LNCAP (cell line): ENCODE data around the gene LRRC72.

Experiments
- CTCF ChIP-seq: fragments of 450-650 bp; IDR thresholded peaks from 2 replicates; pipeline ENCODE4 v1.5.1; 2017; ENCODE audit warnings: mild to moderate bottlenecking

Gene LRRC72

GRCh38 chr7:16532272-16532671 lies 5.6 kb downstream of the LRRC72 start:
- TF ChIP-seq CTCF, result no peak

DNA sequence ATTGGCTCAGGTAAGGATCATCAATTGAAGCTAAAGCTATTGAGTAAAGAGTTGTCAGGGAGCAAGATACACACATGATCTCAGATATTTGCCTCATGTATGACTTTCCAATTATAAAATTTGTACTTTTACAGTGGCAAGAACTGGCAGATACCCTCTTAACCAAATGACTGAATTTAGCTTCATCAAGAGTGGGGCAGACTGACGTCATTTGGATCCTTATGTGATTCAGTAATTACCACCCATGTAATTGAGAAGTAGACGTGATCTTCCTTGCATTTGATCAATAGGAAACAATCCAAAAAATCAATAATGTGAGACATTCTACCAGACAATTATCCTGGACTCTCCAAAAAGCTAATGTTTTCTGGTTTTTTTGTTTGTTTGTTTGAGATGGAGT lies 8.9 kb downstream of the LRRC72 start:
- no peak for TF ChIP-seq CTCF

- no peak for TF ChIP-seq CTCF
Measured at GRCh38 chr7:16542401-16542800, 15.8 kb downstream of the LRRC72 start.

DNA sequence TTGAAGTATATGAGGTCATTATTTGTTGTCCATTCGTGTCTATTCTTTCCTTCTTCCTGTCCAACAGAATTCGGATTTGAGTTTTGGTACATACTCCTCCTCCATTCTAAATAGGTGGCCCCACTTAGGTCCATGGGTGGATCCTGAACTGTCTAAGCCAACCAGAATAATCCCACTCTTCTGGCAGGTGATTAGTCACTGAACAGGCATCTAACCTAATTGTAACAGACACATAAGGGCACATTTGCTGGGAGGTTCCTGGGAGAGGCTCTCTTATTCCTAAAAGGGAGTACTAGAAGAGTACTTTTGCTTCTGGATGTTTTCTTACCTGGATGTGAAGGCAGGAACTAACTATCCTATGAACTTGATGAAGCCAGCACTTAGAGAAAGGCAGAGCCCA lies 16.8 kb downstream of the LRRC72 start:
- no peak for TF ChIP-seq CTCF

DNA sequence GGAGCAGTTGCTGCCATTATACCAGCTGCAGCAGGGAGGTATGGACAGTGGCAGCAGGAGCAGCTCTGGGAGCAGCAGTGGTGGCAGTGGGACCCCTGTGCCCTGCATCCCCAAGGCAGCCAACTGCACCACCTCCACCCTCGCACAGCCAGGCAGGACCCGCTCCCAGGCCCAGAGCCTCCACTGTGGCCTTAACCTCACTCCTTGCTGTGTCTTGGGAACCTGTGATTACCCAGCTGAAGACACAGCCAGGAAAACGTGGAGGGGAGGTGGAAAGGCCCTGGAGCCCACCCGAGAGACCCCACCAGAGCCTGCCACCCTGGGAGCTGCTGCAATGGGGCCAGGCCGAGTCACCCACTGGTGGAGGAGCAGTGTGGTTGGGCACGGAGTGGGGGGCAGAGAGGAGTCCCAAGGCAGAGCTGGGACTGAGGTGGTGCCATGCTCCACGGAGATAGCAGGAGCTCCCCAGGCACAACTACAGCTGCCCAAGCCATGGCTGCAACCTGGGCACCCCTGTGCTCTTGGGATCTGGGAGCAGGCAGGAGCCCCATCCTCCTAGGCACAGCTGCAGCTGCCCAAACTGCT lies 20.4 kb downstream of the LRRC72 start:
- no peak for TF ChIP-seq CTCF

- no peak for TF ChIP-seq CTCF
Measured at GRCh38 chr7:16548428-16548827, 21.8 kb downstream of the LRRC72 start.

- TF ChIP-seq CTCF, result no peak
Measured at GRCh38 chr7:16550671-16551070, 24.0 kb downstream of the LRRC72 start.
